Measurements from ENCODE around the gene SPG11. TPM values are rescaled to one million over a fixed set of nuclear protein-coding genes. Genes with fewer than 3 reads are reported as not detected.
A peak's percentile ranks its signal among the peaks of the same experiment; 100 is the strongest.
"Not testable (repeated sequence)": the region's sequence is repeated elsewhere in the genome, so short reads cannot be mapped to it uniquely, and the experiment has no call there.

Gene SPG11
- total and polyA plus RNA-seq, 7 donors = 12.9 to 88.1 (median 56.7) TPM

DNA sequence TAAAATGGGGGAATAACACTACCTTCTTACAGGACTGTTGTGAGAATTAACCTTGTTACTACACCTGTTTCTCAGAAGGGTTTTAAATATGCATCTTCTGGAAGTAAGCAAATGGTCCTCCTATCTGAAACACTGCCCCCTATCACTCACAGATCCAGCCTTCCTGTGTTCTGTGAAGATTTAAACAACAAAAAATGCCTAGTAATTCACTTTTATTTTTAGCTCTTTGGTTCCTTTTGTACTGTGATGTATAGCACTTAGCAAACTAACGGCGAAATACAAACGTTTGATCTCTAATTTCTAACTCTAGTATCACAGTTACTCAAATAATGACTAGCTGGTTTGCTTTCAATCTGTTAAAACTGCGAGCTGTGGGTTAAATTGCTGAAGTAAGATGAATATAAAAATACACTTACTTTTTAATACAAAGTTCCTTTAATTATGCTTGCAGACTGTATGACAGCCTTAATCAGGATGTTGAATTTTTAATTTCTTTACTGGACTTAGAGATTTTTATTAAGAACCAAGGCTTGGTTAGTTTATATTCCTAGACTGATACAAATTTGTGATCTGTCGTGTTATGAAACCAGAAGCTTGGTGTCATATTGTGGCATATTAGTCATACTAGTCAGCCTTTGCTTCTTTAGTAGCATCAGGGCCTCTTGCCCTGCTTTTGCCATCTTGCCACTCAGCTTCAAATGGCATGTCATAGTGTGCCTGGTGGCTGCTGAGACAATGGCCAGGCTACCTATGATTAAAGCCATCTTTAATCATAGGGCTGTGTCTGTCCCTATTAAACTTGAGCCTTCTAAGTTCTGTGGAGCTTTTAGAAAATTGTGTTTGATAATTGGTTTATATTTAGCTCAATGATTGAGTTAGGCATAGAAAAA lies 117.3 kb downstream of the SPG11 start:
- TF ChIP-seq EP300 (IDR thresholded peaks at IDR 0.05) (no peak), POLR2AphosphoS5 (IDR thresholded peaks at IDR 0.05) (peak in 1 of 4 donors; percentile 22)
- DNase-seq = no peak
- Histone ChIP-seq H3K27me3 (no peaks in the 10 kb centered on the region), H3K4me1 (peaks cover 0 to 54% (median 44%) of the 10 kb centered on the region in 4 donors), H3K27ac (peak overlapping the region in 1 of 4 donors; percentile 20), H3K9me3 (no peaks in the 10 kb centered on the region), H3K4me3 (no peak overlapping the region), H3K36me3 (peaks cover 0 to 10% (median 0%) of the 10 kb centered on the region in 4 donors)
- 51 to 69% methylated on average over 5 of the region's 5 CpGs for WGBS, 2 donors
- intact Hi-C loops (cut with DNase I) = no loop called here

DNA sequence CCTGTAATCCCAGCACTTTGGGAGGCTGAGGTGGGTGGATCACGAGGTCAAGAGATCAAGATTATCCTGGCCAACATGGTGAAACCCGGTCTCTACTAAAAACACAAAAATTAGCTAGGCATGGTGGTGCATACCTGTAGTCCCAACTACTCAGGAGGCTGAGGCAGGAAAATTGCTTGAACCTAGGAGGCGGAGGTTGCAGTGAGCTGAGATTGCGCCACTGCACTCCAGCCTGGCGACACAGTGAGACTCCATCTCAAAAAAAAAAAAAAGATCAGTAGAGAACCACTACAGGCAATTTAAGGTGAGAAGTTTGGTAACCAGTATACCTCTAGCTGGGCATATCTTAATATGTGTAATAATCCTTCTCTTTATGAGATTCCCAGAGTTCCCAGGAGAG lies 118.7 kb downstream of the SPG11 start:
- 91 to 92% methylated on average over 5 of the region's 5 CpGs for WGBS, 2 donors
- H3K4me3 ChIP-seq; H3K9me3 ChIP-seq; H3K27me3 ChIP-seq; DNase-seq; intact Hi-C loops (cut with DNase I): not testable (repeated sequence)
- Histone ChIP-seq H3K27ac (peak overlapping the region in 1 of 4 donors; percentile 71), H3K36me3 (peaks cover 0 to 14% (median 0%) of the 10 kb centered on the region in 4 donors), H3K4me1 (peaks cover 0 to 65% (median 51%) of the 10 kb centered on the region in 4 donors)

DNA sequence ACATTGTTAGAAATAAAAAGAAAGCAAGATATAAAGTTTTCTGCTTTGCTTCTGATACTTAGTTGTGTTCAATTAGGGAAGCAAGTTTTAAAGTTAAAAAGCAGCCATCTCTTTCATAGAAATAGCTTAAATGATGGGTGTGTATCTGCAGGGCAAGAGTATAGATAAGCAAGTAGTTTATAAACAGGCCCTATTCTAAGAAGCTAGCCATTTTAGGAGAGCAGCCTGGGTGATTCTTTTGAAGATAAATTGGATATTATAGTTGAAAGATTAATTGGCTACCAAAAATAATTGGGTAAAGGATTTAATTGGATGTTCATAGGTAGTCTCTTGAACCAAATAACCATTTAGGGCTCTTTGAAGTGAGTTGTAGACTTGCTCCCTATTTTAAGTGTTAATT lies 120.9 kb downstream of the SPG11 start:
- TF ChIP-seq POLR2A (IDR thresholded peaks at IDR 0.05) = no peak
- no peak for TF ChIP-seq EP300 (IDR thresholded peaks at IDR 0.05)
- TF ChIP-seq, protein P1, sequence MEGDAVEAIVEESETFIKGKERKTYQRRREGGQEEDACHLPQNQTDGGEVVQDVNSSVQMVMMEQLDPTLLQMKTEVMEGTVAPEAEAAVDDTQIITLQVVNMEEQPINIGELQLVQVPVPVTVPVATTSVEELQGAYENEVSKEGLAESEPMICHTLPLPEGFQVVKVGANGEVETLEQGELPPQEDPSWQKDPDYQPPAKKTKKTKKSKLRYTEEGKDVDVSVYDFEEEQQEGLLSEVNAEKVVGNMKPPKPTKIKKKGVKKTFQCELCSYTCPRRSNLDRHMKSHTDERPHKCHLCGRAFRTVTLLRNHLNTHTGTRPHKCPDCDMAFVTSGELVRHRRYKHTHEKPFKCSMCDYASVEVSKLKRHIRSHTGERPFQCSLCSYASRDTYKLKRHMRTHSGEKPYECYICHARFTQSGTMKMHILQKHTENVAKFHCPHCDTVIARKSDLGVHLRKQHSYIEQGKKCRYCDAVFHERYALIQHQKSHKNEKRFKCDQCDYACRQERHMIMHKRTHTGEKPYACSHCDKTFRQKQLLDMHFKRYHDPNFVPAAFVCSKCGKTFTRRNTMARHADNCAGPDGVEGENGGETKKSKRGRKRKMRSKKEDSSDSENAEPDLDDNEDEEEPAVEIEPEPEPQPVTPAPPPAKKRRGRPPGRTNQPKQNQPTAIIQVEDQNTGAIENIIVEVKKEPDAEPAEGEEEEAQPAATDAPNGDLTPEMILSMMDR (IDR thresholded peaks at IDR 0.05) = no peak
- TF ChIP-seq POLR2AphosphoS5 (IDR thresholded peaks at IDR 0.05) = no peak
- peaks cover 0 to 22% (median 0%) of the 10 kb centered on the region in 4 donors for H3K36me3 ChIP-seq
- DNase-seq = no peak
- no peaks in the 10 kb centered on the region for H3K9me3 ChIP-seq
- no peak overlapping the region for H3K4me3 ChIP-seq
- intact Hi-C loops (cut with DNase I) = no loop called here
- peaks cover 0 to 83% (median 68%) of the 10 kb centered on the region in 4 donors for H3K4me1 ChIP-seq
- no peaks in the 10 kb centered on the region for H3K27me3 ChIP-seq
- peak overlapping the region in 3 of 4 donors; percentile 58 to 71 (median 63) for H3K27ac ChIP-seq

DNA sequence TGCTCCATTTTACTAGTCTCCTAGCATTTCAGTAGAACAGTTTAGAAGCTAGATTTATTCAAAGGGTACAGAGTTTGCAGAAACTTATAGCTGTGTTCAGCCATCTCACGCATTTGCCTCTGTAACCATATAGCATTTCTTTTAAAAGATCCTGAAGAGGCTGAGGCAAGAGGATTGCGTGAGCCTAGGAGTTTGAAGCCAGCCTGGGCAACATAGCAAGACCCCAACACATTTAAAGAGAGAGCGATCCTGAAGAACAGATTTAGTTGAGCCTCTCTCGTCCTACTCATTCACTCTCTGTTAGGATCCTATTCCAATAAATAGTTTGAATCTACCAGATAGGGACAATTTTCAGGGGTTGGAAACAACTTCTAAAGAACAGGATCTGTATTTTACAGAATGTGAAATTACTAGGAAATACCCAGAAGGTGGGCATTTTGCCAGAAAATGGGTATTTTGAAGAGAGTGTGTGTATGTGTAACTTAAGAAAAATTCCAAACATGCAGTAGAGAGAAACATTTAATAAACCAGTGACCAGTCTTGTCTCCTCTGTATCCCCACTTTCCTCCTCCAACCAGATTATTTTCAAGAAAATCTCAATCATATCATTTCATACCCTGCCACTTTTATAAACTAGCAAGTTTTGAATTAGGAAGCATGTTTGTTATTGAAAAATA lies 122.0 kb downstream of the SPG11 start:
- Histone ChIP-seq H3K4me3 (no peak overlapping the region), H3K36me3 (peaks cover 0 to 22% (median 0%) of the 10 kb centered on the region in 4 donors), H3K9me3 (no peaks in the 10 kb centered on the region), H3K27ac (peak overlapping the region; percentile 10 to 71 (median 60)), H3K27me3 (no peaks in the 10 kb centered on the region), H3K4me1 (peaks cover 0 to 80% (median 63%) of the 10 kb centered on the region in 4 donors)
- TF ChIP-seq POLR2A (IDR thresholded peaks at IDR 0.05) (no peak), POLR2AphosphoS5 (IDR thresholded peaks at IDR 0.05) (no peak), EP300 (IDR thresholded peaks at IDR 0.05) (no peak)
- TF ChIP-seq, protein P1 (IDR thresholded peaks at IDR 0.05) = no peak
- intact Hi-C loops (cut with DNase I) = no loop called here
- DNase-seq = no peak
- 94 to 97% methylated on average over 4 of the region's 4 CpGs for WGBS, 2 donors

DNA sequence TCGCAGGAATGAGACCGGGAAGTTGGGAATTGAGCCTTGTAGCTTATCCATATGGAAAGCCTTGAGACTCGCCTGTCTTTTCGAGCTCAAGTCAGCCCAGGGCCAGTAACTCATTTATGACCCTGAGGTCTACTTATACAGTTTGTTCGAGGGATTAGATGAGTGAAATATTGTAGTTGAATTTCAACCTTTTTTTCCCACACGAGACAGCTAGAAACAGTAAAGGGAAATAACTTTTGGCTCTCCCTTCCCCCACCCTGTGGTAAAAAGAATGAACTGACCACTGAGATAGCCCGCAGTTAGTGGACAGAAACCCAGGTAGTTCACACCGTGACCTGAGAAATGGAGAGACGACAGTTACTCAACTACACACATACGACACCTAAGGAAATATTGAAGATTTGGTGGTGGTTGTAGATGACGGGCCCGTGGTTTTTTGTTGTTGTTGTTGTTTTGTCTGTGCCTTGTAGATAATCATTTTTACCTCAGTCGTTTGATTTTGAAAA lies 125.7 kb downstream of the SPG11 start:
- 4 to 9% methylated on average over 13 of the region's 13 CpGs for WGBS, 2 donors

More for the DNA sequence above, 125.7 kb downstream of the SPG11 start:
- H3K9me3 ChIP-seq = no peaks in the 10 kb centered on the region
- peak overlapping the region; percentile 80 to 100 (median 90) for H3K4me3 ChIP-seq
- DNase-seq = no peak
- H3K36me3 ChIP-seq = peaks cover 0 to 22% (median 0%) of the 10 kb centered on the region in 4 donors
- no peaks in the 10 kb centered on the region for H3K27me3 ChIP-seq
- H3K27ac ChIP-seq = peak overlapping the region; percentile 95 to 99 (median 98)
- intact Hi-C loops (cut with DNase I) = loop anchor here (2.0 to 10.0 kb wide), 3 partner anchors 111 to 837 kb away; partner anchors contain the start of genes CTDSPL2 and GATM
- H3K4me1 ChIP-seq = peaks cover 0 to 59% (median 53%) of the 10 kb centered on the region in 4 donors
- no peak for TF ChIP-seq EP300 (IDR thresholded peaks at IDR 0.05)
- no peak for TF ChIP-seq POLR2A (IDR thresholded peaks at IDR 0.05)
- TF ChIP-seq, protein P1 (IDR thresholded peaks at IDR 0.05) = no peak
- no peak for TF ChIP-seq POLR2AphosphoS5 (IDR thresholded peaks at IDR 0.05)
